Measurements from ENCODE around the gene ERGIC1. TPM values are rescaled to one million over a fixed set of nuclear protein-coding genes. Genes with fewer than 3 reads are reported as not detected.
"Not testable (repeated sequence)": the region's sequence is repeated elsewhere in the genome, so short reads cannot be mapped to it uniquely, and the experiment has no call there.

Gene ERGIC1
- total RNA-seq, 4 donors from 2014 or later = 113 to 180 (median 143) TPM

GRCh38 chr5:172850454-172850797, 16.4 kb downstream of the ERGIC1 start:
- TF ChIP-seq, protein P1, sequence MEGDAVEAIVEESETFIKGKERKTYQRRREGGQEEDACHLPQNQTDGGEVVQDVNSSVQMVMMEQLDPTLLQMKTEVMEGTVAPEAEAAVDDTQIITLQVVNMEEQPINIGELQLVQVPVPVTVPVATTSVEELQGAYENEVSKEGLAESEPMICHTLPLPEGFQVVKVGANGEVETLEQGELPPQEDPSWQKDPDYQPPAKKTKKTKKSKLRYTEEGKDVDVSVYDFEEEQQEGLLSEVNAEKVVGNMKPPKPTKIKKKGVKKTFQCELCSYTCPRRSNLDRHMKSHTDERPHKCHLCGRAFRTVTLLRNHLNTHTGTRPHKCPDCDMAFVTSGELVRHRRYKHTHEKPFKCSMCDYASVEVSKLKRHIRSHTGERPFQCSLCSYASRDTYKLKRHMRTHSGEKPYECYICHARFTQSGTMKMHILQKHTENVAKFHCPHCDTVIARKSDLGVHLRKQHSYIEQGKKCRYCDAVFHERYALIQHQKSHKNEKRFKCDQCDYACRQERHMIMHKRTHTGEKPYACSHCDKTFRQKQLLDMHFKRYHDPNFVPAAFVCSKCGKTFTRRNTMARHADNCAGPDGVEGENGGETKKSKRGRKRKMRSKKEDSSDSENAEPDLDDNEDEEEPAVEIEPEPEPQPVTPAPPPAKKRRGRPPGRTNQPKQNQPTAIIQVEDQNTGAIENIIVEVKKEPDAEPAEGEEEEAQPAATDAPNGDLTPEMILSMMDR (IDR thresholded peaks at IDR 0.05) = no peak
- TF ChIP-seq POLR2A (IDR thresholded peaks at IDR 0.05) = no peak
- Histone ChIP-seq H3K4me3 (no peak overlapping the region), H3K27me3 (no peaks in the 10 kb centered on the region), H3K27ac (peak overlapping the region; percentile 54 to 76 (median 71)), H3K4me1 (peaks cover 8 to 73% (median 20%) of the 10 kb centered on the region in 4 donors), H3K9me3 (no peaks in the 10 kb centered on the region), H3K36me3 (no peaks in the 10 kb centered on the region)
- DNase-seq = no peak

GRCh38 chr5:172851254-172851653, 17.2 kb downstream of the ERGIC1 start:
- H3K9me3 ChIP-seq, H3K4me3 ChIP-seq, H3K27me3 ChIP-seq, H3K36me3 ChIP-seq, DNase-seq: not testable (repeated sequence)
- peaks cover 8 to 74% (median 19%) of the 10 kb centered on the region in 4 donors for H3K4me1 ChIP-seq
- peak overlapping the region in 3 of 4 donors; percentile 53 to 74 (median 72) for H3K27ac ChIP-seq

DNA sequence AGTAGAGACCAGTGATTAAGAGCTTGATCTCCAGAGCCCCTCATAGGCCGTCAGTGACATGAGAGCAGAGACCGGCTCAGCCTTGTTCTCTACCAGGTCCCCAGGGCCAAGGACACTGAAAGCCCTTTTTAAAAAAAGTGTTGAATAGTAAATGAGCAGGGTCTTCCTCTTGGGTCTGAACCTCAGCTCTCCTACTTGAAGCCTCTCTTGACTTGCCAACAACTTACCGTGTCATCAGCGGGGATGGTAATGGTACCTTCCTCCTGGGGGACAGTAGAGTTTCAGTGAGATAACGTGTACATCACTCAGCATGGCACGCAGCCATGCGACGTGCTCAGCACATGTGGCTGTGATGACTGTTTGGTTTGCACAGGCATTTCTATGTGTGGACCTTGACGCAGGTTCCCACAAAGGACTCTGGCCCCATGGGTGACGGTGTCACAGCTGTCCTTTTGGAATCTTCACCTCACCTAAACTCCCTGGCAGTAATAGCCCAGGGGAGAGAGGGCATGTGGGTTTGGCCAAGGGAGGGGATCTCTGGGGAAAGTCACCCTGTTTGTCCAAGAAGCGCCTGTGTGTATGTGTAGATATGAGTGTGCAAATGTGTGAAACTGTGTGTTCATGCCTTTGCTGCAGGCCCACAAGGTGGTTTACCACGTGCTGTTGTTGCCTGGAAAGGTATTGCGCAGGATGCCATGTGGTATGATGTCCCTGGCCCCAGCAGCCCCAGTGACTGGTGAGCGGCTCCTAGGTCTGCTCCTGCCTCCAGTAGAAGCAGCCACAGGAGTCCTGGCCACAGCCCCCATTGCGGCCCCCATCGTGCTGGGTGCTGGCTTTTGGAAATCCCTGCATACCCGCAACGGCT, 18.7 kb downstream of the ERGIC1 start:
- H3K4me1 ChIP-seq = peaks cover 8 to 71% (median 19%) of the 10 kb centered on the region in 4 donors
- no peaks in the 10 kb centered on the region for H3K9me3 ChIP-seq
- H3K27me3 ChIP-seq = no peaks in the 10 kb centered on the region
- no peak overlapping the region for H3K4me3 ChIP-seq
- no peaks in the 10 kb centered on the region for H3K36me3 ChIP-seq
- peak overlapping the region; percentile 21 to 89 (median 64) for H3K27ac ChIP-seq
- DNase-seq = peak in 2 of 3 donors; percentile 87 to 91
- TF ChIP-seq, protein P1 (IDR thresholded peaks at IDR 0.05) = no peak
- peak in 1 of 2 donors; percentile 42 for TF ChIP-seq POLR2A (IDR thresholded peaks at IDR 0.05)

DNA sequence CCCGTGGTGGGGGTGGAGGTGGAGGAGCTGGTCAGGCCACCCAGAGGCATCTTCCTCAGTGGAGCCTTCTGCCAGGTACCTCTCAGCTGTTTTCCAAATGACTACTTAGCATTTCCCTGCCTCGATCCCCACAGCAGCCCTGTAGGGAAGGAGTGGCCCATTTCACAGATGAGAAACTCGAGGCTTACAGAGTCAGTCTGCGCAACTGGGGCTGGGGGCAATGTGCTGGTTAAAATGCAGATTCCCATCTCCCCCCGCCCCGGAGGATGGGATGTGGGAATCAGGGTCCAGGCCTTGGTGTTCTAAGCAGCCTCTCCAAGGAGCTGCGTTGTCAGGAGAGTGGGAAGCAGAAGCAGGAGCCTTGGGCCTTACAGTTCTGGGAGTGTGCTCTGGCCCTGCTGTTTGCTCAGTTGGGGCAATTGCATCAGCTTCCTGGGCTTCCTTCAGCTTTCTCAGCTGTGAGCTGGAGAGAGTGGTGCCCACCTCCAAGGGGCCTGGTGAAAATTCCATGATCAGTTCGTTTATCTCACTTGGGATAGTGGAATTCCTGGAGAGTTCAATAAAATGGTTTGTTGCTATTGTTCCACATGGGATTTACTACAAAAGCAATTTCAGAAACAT, 19.4 kb downstream of the ERGIC1 start:
- DNase-seq = no peak
- H3K27me3 ChIP-seq = no peaks in the 10 kb centered on the region
- H3K4me3 ChIP-seq = no peak overlapping the region
- no peaks in the 10 kb centered on the region for H3K9me3 ChIP-seq
- peak overlapping the region; percentile 32 to 89 (median 64) for H3K27ac ChIP-seq
- H3K4me1 ChIP-seq = peaks cover 8 to 73% (median 18%) of the 10 kb centered on the region in 4 donors
- TF ChIP-seq POLR2A (IDR thresholded peaks at IDR 0.05) = no peak
- TF ChIP-seq, protein P1 (IDR thresholded peaks at IDR 0.05) = no peak
- no peaks in the 10 kb centered on the region for H3K36me3 ChIP-seq

- TF ChIP-seq, protein P1 (IDR thresholded peaks at IDR 0.05) = no peak
- TF ChIP-seq POLR2A (IDR thresholded peaks at IDR 0.05) = no peak
- Histone ChIP-seq H3K4me3 (no peak overlapping the region), H3K9me3 (no peaks in the 10 kb centered on the region), H3K27ac (peak overlapping the region; percentile 32 to 76 (median 61)), H3K36me3 (no peaks in the 10 kb centered on the region), H3K27me3 (no peaks in the 10 kb centered on the region), H3K4me1 (peaks cover 9 to 73% (median 19%) of the 10 kb centered on the region in 4 donors)
- peak in 2 of 3 donors; percentile 74 to 78 for DNase-seq
These were observed 20.4 kb downstream of the ERGIC1 start for GRCh38 chr5:172854451-172854871.

- H3K27me3 ChIP-seq = no peaks in the 10 kb centered on the region
These were observed 20.9 kb downstream of the ERGIC1 start for GRCh38 chr5:172854971-172855370.

More at GRCh38 chr5:172854971-172855370, 20.9 kb downstream of the ERGIC1 start:
- H3K9me3 ChIP-seq = no peaks in the 10 kb centered on the region
- peaks cover 11 to 75% (median 20%) of the 10 kb centered on the region in 4 donors for H3K4me1 ChIP-seq
- no peak for DNase-seq
- TF ChIP-seq, protein P1 (IDR thresholded peaks at IDR 0.05) = no peak
- no peak for TF ChIP-seq POLR2A (IDR thresholded peaks at IDR 0.05)
- no peak overlapping the region for H3K4me3 ChIP-seq
- H3K36me3 ChIP-seq = no peaks in the 10 kb centered on the region
- peak overlapping the region; percentile 32 to 76 (median 63) for H3K27ac ChIP-seq
